H1 (cell line): ENCODE data around the gene GLG1. TPM values are rescaled to one million over a fixed set of nuclear protein-coding genes. Genes with fewer than 3 reads are reported as not detected.

Source experiments
- CTCF ChIA-PET: fragments of 300-600 bp; sonication (Branson Sonifier 250); formaldehyde crosslinking; loops from one replicate; lab custom pipeline; 2021; ENCODE audit not compliant: partially characterized antibody; lab: Charles Lee
- POLR2A ChIA-PET: fragments of 300-600 bp; sonication (Branson Sonifier 250); formaldehyde crosslinking; loops from one replicate; lab custom pipeline; 2021; ENCODE audit warnings: inconsistent platforms; ENCODE audit not compliant: partially characterized antibody; lab: Charles Lee
- DNase-seq, 2 experiments: peaks; one replicate each; pipeline versions ENCODE4 v3.0.0 to v3.0.0-alpha.2; 2010 to 2022; ENCODE audit warnings: low spot score in 2 of 2, low read depth in 1 of 2, mixed read lengths in 1 of 2
- FAIRE-seq: peaks from 2 replicates; lab custom pipeline; 2011; peaks lifted over from hg19 to GRCh38; lab: Jason Lieb, UNC
- H2AFZ ChIP-seq: 2 replicates; pipeline ENCODE4 v1.8.1; 2012; ENCODE audit warnings: low read length, inconsistent platforms
- H2AK5ac ChIP-seq: 2 replicates; pipeline ENCODE4 v1.6.1; 2013; ENCODE audit warnings: low read depth, low read length
- H2BK120ac ChIP-seq: replicated peaks from 2 replicates; pipeline ENCODE3; 2013; ENCODE audit warnings: low read depth, low read length, inconsistent platforms
- H2BK12ac ChIP-seq: 2 replicates; pipeline ENCODE4 v1.6.1; 2013; ENCODE audit warnings: low read depth, low read length
- H2BK15ac ChIP-seq: 2 replicates; pipeline ENCODE4 v1.6.1; 2013; ENCODE audit warnings: low read length
- H2BK20ac ChIP-seq: 2 replicates; pipeline ENCODE4 v1.6.1; 2013; ENCODE audit warnings: low read length
- H2BK5ac ChIP-seq: 2 replicates; pipeline ENCODE4 v1.6.1; 2013; ENCODE audit warnings: low read depth, low read length
- H3K14ac ChIP-seq: 2 replicates; pipeline ENCODE4 v1.6.1; 2013; ENCODE audit warnings: inconsistent platforms; ENCODE audit not compliant: insufficient read length
- H3K18ac ChIP-seq: 2 replicates; pipeline ENCODE4 v1.6.1; 2013; ENCODE audit warnings: low read length; ENCODE audit errors: extremely low read depth
- H3K23ac ChIP-seq: 2 replicates; pipeline ENCODE4 v1.6.1; 2013; ENCODE audit warnings: inconsistent platforms; ENCODE audit not compliant: insufficient read length
- H3K23me2 ChIP-seq: 2 replicates; pipeline ENCODE4 v1.6.1; 2013; ENCODE audit warnings: low read depth, low read length
- H3K27ac ChIP-seq: 2 replicates; pipeline ENCODE4 v1.6.1; 2011; ENCODE audit warnings: low read depth, low read length, inconsistent platforms
- H3K27me3 ChIP-seq, 4 experiments: replicated peaks in 1 of 4; 1 replicate in 1 of 4; 2 replicates in 3 of 4; pipeline versions ENCODE4 v1.6.1 to v1.8.1; 2011 to 2013; ENCODE audit warnings: low read length in 3 of 4, mild to moderate bottlenecking in 3 of 4, inconsistent platforms in 2 of 4, mixed read lengths in 2 of 4, moderate library complexity in 1 of 4; ENCODE audit not compliant: control insufficient read depth in 3 of 4, insufficient read depth in 3 of 4; ENCODE audit errors: extremely low read depth in 1 of 4
- H3K36me3 ChIP-seq, 4 experiments: 2 replicates each; pipeline versions ENCODE4 v1.6.1 to v1.8.1; 2011 to 2013; ENCODE audit warnings: mild to moderate bottlenecking in 4 of 4, low read length in 3 of 4, moderate library complexity in 2 of 4, control low read depth in 1 of 4, inconsistent platforms in 1 of 4; ENCODE audit not compliant: insufficient read depth in 4 of 4, control insufficient read depth in 2 of 4
- H3K4ac ChIP-seq: replicated peaks from 2 replicates; pipeline ENCODE3; 2013; ENCODE audit warnings: low read length, low read depth, mixed read lengths, inconsistent platforms; ENCODE audit not compliant: insufficient read length
- H3K4me1 ChIP-seq, 4 experiments: replicated peaks in 1 of 4; 1 replicate in 1 of 4; 2 replicates in 3 of 4; pipeline versions ENCODE4 v1.6.1 to v1.8.1; 2011 to 2013; ENCODE audit warnings: low read length in 3 of 4, inconsistent platforms in 2 of 4, mixed read lengths in 1 of 4; ENCODE audit not compliant: insufficient read depth in 4 of 4, control insufficient read depth in 3 of 4
- H3K4me2 ChIP-seq, 2 experiments: 2 replicates each; pipeline versions ENCODE4 v1.6.1 to v1.8.1; 2011 to 2013; ENCODE audit warnings: low read depth in 2 of 2, low read length in 2 of 2, control low read depth in 1 of 2, inconsistent platforms in 1 of 2, mild to moderate bottlenecking in 1 of 2; ENCODE audit not compliant: insufficient read depth in 1 of 2
- H3K4me3 ChIP-seq, 4 experiments: fragments of 200-600, 300-600 bp in 1 of 4; sonication (generic), shearing (Covaris generic), sonication (Bioruptor Twin) in 1 of 4; 2 replicates each; pipeline versions ENCODE4 v1.5.1 to v1.8.1; 2011 to 2016; ENCODE audit warnings: low read length in 4 of 4, low read depth in 3 of 4, control low read depth in 2 of 4, inconsistent platforms in 2 of 4, mild to moderate bottlenecking in 2 of 4, mixed read lengths in 1 of 4, moderate library complexity in 1 of 4; ENCODE audit not compliant: insufficient read depth in 2 of 4; ENCODE audit errors: extremely low read depth in 1 of 4
- H3K56ac ChIP-seq: replicated peaks from 2 replicates; pipeline ENCODE3; 2013; ENCODE audit warnings: low read depth, mild to moderate bottlenecking, mixed read lengths, low read length, inconsistent platforms; ENCODE audit not compliant: insufficient read length
- H3K79me1 ChIP-seq: 2 replicates; pipeline ENCODE4 v1.6.1; 2013; ENCODE audit warnings: low read depth, low read length, control low read depth
- H3K79me2 ChIP-seq, 2 experiments: 2 replicates each; pipeline versions ENCODE4 v1.6.1 to v1.8.1; 2012 to 2013; ENCODE audit warnings: low read length in 2 of 2, mild to moderate bottlenecking in 2 of 2, inconsistent platforms in 1 of 2; ENCODE audit not compliant: insufficient read depth in 2 of 2, control insufficient read depth in 1 of 2
- H3K9ac ChIP-seq, 4 experiments: replicated peaks in 1 of 4; 1 replicate in 1 of 4; 2 replicates in 3 of 4; pipeline versions ENCODE4 v1.6.1 to v1.8.1; 2011 to 2013; ENCODE audit warnings: low read depth in 3 of 4, low read length in 3 of 4, control low read depth in 2 of 4, mild to moderate bottlenecking in 2 of 4, moderate library complexity in 2 of 4, inconsistent platforms in 1 of 4; ENCODE audit errors: extremely low read depth in 1 of 4
- H3K9me3 ChIP-seq, 2 experiments: 2 replicates each; pipeline versions ENCODE4 v1.6.1 to v1.8.1; 2012 to 2013; ENCODE audit warnings: mild to moderate bottlenecking in 2 of 2, moderate library complexity in 2 of 2, control low read depth in 1 of 2, inconsistent platforms in 1 of 2, low read depth in 1 of 2, low read length in 1 of 2, mixed read lengths in 1 of 2; ENCODE audit not compliant: insufficient read depth in 2 of 2
- H4K20me1 ChIP-seq, 2 experiments: replicated peaks in 1 of 2; 2 replicates each; pipeline versions ENCODE3 to v1.8.1; 2011 to 2013; ENCODE audit warnings: inconsistent platforms in 2 of 2, low read length in 2 of 2, mild to moderate bottlenecking in 1 of 2; ENCODE audit not compliant: insufficient read depth in 2 of 2, control insufficient read depth in 1 of 2
- H4K5ac ChIP-seq: 2 replicates; pipeline ENCODE4 v1.6.1; 2013; ENCODE audit warnings: low read length, low read depth, mixed read lengths, inconsistent platforms; ENCODE audit not compliant: insufficient read length
- H4K8ac ChIP-seq: 2 replicates; pipeline ENCODE4 v1.8.0; 2013; ENCODE audit warnings: mild to moderate bottlenecking, moderate library complexity, low read length, inconsistent platforms; ENCODE audit not compliant: insufficient read depth; ENCODE audit errors: extremely low read depth
- H4K91ac ChIP-seq: replicated peaks from 2 replicates; pipeline ENCODE3; 2013; ENCODE audit warnings: low read length, mixed read lengths, inconsistent platforms; ENCODE audit not compliant: insufficient read length
- BCL11A ChIP-seq, 2 experiments: IDR thresholded peaks; one replicate each; pipeline ENCODE4 v1.6.1; 2011; ENCODE audit warnings: low read depth in 2 of 2, low read length in 2 of 2, mild to moderate bottlenecking in 2 of 2
- WGBS, 2 experiments: shearing (Covaris generic) in 1 of 2; methylation state at CpG; one replicate each; pipeline versions ENCODE4 v1.1.6 to v1.1.7; 2013 to 2015; ENCODE audit warnings: low lambda C conversion rate in 2 of 2, mixed read lengths in 2 of 2, inconsistent platforms in 1 of 2, low coverage in 1 of 2, missing lambda C conversion rate in 1 of 2; ENCODE audit not compliant: insufficient replicate concordance in 2 of 2, insufficient coverage in 1 of 2, insufficient read length in 1 of 2; ENCODE audit errors: extremely low coverage in 1 of 2, missing lambda C conversion rate in 1 of 2; 5-methylcytosine and 5-hydroxymethylcytosine counted together
- polyA plus RNA-seq, 7 experiments: library from polyadenylated mRNA; depleted of rRNA in 3 of 7; stranded (reverse) in 5 of 7; unstranded in 2 of 7; fragments of >200 nt in 5 of 7; fragments of 200-250 nt in 2 of 7; gene quantifications; 1 replicate in 5 of 7; 2 replicates in 1 of 7; 4 replicates in 1 of 7; pipeline versions ENCODE4 v1.2.1 to v1.2.3, GENCODE V29; 2011 to 2013; ENCODE audit warnings: missing spikeins in 2 of 7, mixed read lengths in 2 of 7
- total RNA-seq: library from RNA; stranded (reverse); fragmentation: NEBNext Ultra II Directional; extraction: Animal tissue kit (Norgen Biotek cat#: 25700); gene quantifications from 2 replicates; pipeline ENCODE4 v1.2.1, GENCODE V29; 2021

GLG1 gene
- total and polyA plus RNA-seq, 2 of the 8 experiments (the other 6 are each of a cell fraction or from before 2014, with no cell fraction given): 53.4 to 139 TPM

GRCh38 chr16:74463888-74464287 lies 143.0 kb downstream of the GLG1 start:
- no peak overlapping the region for H2BK20ac ChIP-seq
- FAIRE-seq: no peak
- H3K18ac ChIP-seq: no peak overlapping the region
- no peak overlapping the region for H2AK5ac ChIP-seq
- H3K79me1 ChIP-seq: no peaks in the 10 kb centered on the region
- no peak overlapping the region for H3K4ac ChIP-seq
- no peak overlapping the region for H2BK120ac ChIP-seq
- no peak overlapping the region for H2AFZ ChIP-seq
- H4K5ac ChIP-seq: no peak overlapping the region
- no peak overlapping the region for H3K9ac ChIP-seq
- peaks cover 27 to 78% (median 62%) of the 10 kb centered on the region in 4 experiments for H3K36me3 ChIP-seq
- no peak overlapping the region for H3K14ac ChIP-seq
- whole genome bisulfite sequencing, 2 experiments: 89% methylated on average over 2 of the region's 2 CpGs; no CpG with 5 or more reads in 1 of the 2 experiments
- H3K56ac ChIP-seq: no peak overlapping the region
- no peak overlapping the region for H2BK5ac ChIP-seq
- H3K4me3 ChIP-seq: no peak overlapping the region
- DNase-seq: no peak
- no peak overlapping the region for H3K4me2 ChIP-seq
- no peaks in the 10 kb centered on the region for H4K20me1 ChIP-seq
- no peaks in the 10 kb centered on the region for H3K9me3 ChIP-seq
- no peak for TF ChIP-seq BCL11A (IDR thresholded peaks at IDR 0.05; ENCODE audit: low read depth in 2 of 2, low read length in 2 of 2)
- TF ChIP-seq, all 59 proteins: peak for 0
- Histone ChIP-seq H3K23ac (no peak overlapping the region), H3K27ac (no peak overlapping the region), H2BK15ac (no peak overlapping the region), H3K23me2 (no peaks in the 10 kb centered on the region), H2BK12ac (no peak overlapping the region), H3K4me1 (no peaks in the 10 kb centered on the region), H4K8ac (no peak overlapping the region), H3K79me2 (no peaks in the 10 kb centered on the region), H4K91ac (no peak overlapping the region), H3K27me3 (no peaks in the 10 kb centered on the region)
- ChIA-PET POLR2A (no interaction called here), CTCF (interaction anchor here (0.6 kb wide), 1 partner anchor 167 kb away, joined by 3 read pairs; no protein-coding TSS in a partner anchor)
